ENCODE measurements around the gene ROR1. TPM values are rescaled to one million over a fixed set of nuclear protein-coding genes. Genes with fewer than 3 reads are reported as not detected.

Gene ROR1
- total RNA-seq, 5 donors from 2014 or later (not counting 1 experiment from before 2014, with no cell fraction given) = 0.15 to 2.0 (median 0.33) TPM; not detected in 1

DNA sequence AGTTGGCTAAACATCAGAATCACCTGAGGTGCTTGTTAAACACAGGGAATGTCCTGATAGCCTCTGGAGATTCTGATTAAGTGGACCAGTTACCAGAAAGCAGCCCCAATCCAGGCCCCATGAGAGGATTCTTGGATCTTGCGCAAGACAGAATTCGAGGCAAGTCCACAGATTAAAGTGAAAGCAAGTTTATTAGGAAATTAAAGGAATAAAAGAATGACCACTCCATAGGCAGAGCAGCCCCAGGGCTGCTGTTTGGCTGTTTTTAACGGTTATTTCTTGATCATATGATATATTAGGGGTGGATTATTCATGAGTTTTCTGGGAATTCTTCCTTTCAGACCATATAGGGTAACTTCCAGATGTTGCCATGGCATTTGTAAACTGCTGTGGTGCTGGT, 176.2 kb downstream of the ROR1 start:
- Histone ChIP-seq H3K9me3 (no peaks in the 10 kb centered on the region), H3K4me3 (ENCODE audit: control insufficient read depth in 1 of 2, extremely low read depth in 1 of 2, low read length in 1 of 2) (no peak overlapping the region), H3K27me3 (replicated peaks in 1 of 2; ENCODE audit: control insufficient read depth in 2 of 2, extremely low read depth in 1 of 2, insufficient read depth in 2 of 2, low read length in 1 of 2) (peaks cover 0 to 6% of the 10 kb centered on the region in 2 experiments), H3K4me1 (ENCODE audit: control insufficient read depth in 1 of 2, extremely low read depth in 1 of 2, insufficient read depth in 2 of 2, low read length in 2 of 2) (no peaks in the 10 kb centered on the region), H3K36me3 (ENCODE audit: control insufficient read depth in 2 of 2, extremely low read depth in 1 of 2, insufficient read depth in 1 of 2, low read length in 1 of 2) (no peaks in the 10 kb centered on the region), H3K27ac (ENCODE audit: low read length) (no peak overlapping the region)
- peaks cover 0 to 16% of the 10 kb centered on the region in 2 donors for H3K27me3 Mint-ChIP-seq
- H3K27ac Mint-ChIP-seq = no peak overlapping the region
- DNase-seq (no peak), ATAC-seq (replicated peaks in 1 of 4) (no peak)
- H3K4me1 Mint-ChIP-seq = no peaks in the 10 kb centered on the region
- ChIA-PET POLR2A (no interaction called here), CTCF (no interaction called here)
- H3K4me3 Mint-ChIP-seq = no peak overlapping the region
- WGBS (ENCODE audit: insufficient coverage) = no CpG with 5 or more reads among the region's 3 CpGs
- H3K36me3 Mint-ChIP-seq = no peaks in the 10 kb centered on the region
- peaks cover 0 to 8% (median 6%) of the 10 kb centered on the region in 3 donors for H3K9me3 Mint-ChIP-seq

- no peaks in the 10 kb centered on the region for H3K9me3 ChIP-seq
- no peaks in the 10 kb centered on the region for H3K36me3 Mint-ChIP-seq
- no peak overlapping the region for H3K4me3 Mint-ChIP-seq
- WGBS (ENCODE audit: insufficient coverage) = 100% methylated on average over 1 of the region's 5 CpGs
- ChIA-PET POLR2A (no interaction called here), CTCF (no interaction called here)
- ATAC-seq (replicated peaks in 1 of 4) (no peak), DNase-seq (no peak)
- H3K36me3 ChIP-seq (ENCODE audit: control insufficient read depth in 2 of 2, extremely low read depth in 1 of 2, insufficient read depth in 1 of 2, low read length in 1 of 2) = no peaks in the 10 kb centered on the region
- peaks cover 0 to 8% (median 6%) of the 10 kb centered on the region in 3 donors for H3K9me3 Mint-ChIP-seq
- H3K27me3 ChIP-seq (replicated peaks in 1 of 2; ENCODE audit: control insufficient read depth in 2 of 2, extremely low read depth in 1 of 2, insufficient read depth in 2 of 2, low read length in 1 of 2) = peaks cover 0 to 6% of the 10 kb centered on the region in 2 experiments
- peaks cover 0 to 16% of the 10 kb centered on the region in 2 donors for H3K27me3 Mint-ChIP-seq
- H3K4me1 ChIP-seq (ENCODE audit: control insufficient read depth in 1 of 2, extremely low read depth in 1 of 2, insufficient read depth in 2 of 2, low read length in 2 of 2) = no peaks in the 10 kb centered on the region
- no peak overlapping the region for H3K4me3 ChIP-seq (ENCODE audit: control insufficient read depth in 1 of 2, extremely low read depth in 1 of 2, low read length in 1 of 2)
- no peaks in the 10 kb centered on the region for H3K4me1 Mint-ChIP-seq
- H3K27ac ChIP-seq (ENCODE audit: low read length) = no peak overlapping the region
- no peak overlapping the region for H3K27ac Mint-ChIP-seq
Measured at GRCh38 chr1:63951059-63951946, 177.5 kb downstream of the ROR1 start.

DNA sequence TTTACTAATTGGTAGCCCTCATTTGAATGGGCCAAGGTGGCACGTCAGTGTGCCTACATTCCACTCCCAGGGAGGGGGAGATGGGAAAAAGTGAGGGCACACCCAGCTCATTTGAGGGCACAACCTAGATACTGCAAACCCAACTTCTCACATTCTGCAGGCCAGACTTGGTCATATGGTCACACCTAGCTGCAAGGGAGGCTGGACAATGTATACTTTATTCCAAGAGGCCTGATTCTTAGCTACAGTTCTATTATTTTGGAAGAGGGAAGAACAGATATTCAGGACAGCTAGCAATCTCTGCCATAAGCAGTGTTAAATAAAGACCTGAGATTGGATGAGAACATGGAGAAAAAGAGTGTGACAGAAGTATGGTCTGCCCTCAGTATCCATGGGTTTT, 180.4 kb downstream of the ROR1 start:
- Histone ChIP-seq H3K4me1 (ENCODE audit: control insufficient read depth in 1 of 2, extremely low read depth in 1 of 2, insufficient read depth in 2 of 2, low read length in 2 of 2) (no peaks in the 10 kb centered on the region), H3K36me3 (ENCODE audit: control insufficient read depth in 2 of 2, extremely low read depth in 1 of 2, insufficient read depth in 1 of 2, low read length in 1 of 2) (no peaks in the 10 kb centered on the region), H3K27me3 (replicated peaks in 1 of 2; ENCODE audit: control insufficient read depth in 2 of 2, extremely low read depth in 1 of 2, insufficient read depth in 2 of 2, low read length in 1 of 2) (peaks cover 0 to 6% of the 10 kb centered on the region in 2 experiments), H3K9me3 (no peaks in the 10 kb centered on the region), H3K4me3 (ENCODE audit: control insufficient read depth in 1 of 2, extremely low read depth in 1 of 2, low read length in 1 of 2) (no peak overlapping the region), H3K27ac (ENCODE audit: low read length) (no peak overlapping the region)
- CTCF ChIA-PET = no interaction called here
- H3K4me3 Mint-ChIP-seq = no peak overlapping the region
- WGBS (ENCODE audit: insufficient coverage) = no CpG with 5 or more reads among the region's 1 CpG
- H3K36me3 Mint-ChIP-seq = no peaks in the 10 kb centered on the region
- ATAC-seq (replicated peaks in 1 of 4) (no peak), DNase-seq (no peak)
- peaks cover 8 to 14% (median 13%) of the 10 kb centered on the region in 3 donors for H3K9me3 Mint-ChIP-seq
- peaks cover 0 to 16% of the 10 kb centered on the region in 2 donors for H3K27me3 Mint-ChIP-seq
- POLR2A ChIA-PET = no interaction called here
- no peak overlapping the region for H3K27ac Mint-ChIP-seq
- no peaks in the 10 kb centered on the region for H3K4me1 Mint-ChIP-seq

DNA sequence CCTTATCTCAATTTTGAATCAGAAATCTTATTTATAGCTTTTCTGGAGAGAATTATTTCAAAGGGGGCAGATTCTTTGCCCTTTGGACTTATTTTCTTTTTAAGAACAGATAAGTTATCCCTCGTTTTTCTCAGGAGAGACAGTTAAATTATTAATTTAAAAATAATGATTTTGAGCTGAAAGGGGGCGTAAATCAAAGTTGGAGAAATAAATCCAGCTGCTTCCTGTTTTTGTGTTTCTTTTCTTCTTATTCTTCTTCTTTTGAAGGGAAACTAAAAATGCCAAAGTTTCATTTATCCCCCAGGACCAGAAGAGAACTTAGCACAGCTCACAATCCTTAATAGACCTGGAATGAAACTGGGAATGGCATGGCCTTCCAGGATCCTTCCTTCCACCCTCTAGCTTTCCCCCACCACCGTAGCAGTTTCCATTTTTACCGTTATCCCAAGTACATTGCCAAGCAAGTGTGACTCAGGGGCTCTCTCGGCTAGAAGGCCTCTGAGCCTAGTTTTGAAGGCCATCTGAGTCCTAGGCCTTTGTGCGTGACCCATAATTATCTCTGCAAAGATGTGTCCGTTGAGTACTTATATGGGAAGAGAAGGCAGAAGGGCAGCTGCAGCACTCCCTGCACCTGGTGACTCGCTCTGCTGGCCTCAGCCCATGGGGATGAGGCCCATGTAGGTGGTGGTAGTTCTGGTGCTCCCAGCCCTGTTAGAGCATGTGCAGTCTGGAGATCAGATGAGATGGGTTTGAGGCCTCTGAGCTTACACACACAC, 181.7 kb downstream of the ROR1 start:
- Mint-ChIP-seq H3K27me3 (peaks cover 0 to 21% of the 10 kb centered on the region in 2 donors), H3K27ac (no peak overlapping the region), H3K36me3 (no peaks in the 10 kb centered on the region), H3K9me3 (peaks cover 8 to 14% (median 13%) of the 10 kb centered on the region in 3 donors), H3K4me3 (no peak overlapping the region), H3K4me1 (no peaks in the 10 kb centered on the region)
- Histone ChIP-seq H3K4me1 (ENCODE audit: control insufficient read depth in 1 of 2, extremely low read depth in 1 of 2, insufficient read depth in 2 of 2, low read length in 2 of 2) (no peaks in the 10 kb centered on the region), H3K36me3 (ENCODE audit: control insufficient read depth in 2 of 2, extremely low read depth in 1 of 2, insufficient read depth in 1 of 2, low read length in 1 of 2) (no peaks in the 10 kb centered on the region), H3K4me3 (ENCODE audit: control insufficient read depth in 1 of 2, extremely low read depth in 1 of 2, low read length in 1 of 2) (no peak overlapping the region), H3K27me3 (replicated peaks in 1 of 2; ENCODE audit: control insufficient read depth in 2 of 2, extremely low read depth in 1 of 2, insufficient read depth in 2 of 2, low read length in 1 of 2) (peaks cover 0 to 6% of the 10 kb centered on the region in 2 experiments), H3K27ac (ENCODE audit: low read length) (no peak overlapping the region), H3K9me3 (no peaks in the 10 kb centered on the region)
- POLR2A ChIA-PET = no interaction called here
- 66% methylated on average over 5 of the region's 8 CpGs for WGBS (ENCODE audit: insufficient coverage)
- CTCF ChIA-PET = no interaction called here
- no peak for DNase-seq
- no peak for ATAC-seq (replicated peaks in 1 of 4)

DNA sequence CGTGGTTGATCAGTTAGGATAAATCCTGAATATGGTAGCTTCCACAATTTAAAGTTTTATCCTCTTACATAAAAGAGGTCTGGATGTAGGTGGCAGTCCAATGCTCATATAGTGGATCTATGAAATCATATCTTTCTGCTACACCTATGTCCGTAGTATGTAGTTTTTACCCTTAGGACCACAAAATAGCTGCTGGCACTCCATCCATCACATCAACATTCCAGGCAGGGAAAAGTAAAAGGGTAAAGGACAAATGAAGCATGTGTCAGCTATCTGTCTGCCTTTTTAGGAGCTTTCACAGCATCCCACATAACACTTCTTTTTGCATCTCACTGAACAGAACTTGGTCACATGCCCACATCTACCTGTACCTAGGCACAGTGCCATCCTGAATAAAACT, 184.7 kb downstream of the ROR1 start:
- POLR2A ChIA-PET = no interaction called here
- Histone ChIP-seq H3K4me3 (ENCODE audit: control insufficient read depth in 1 of 2, extremely low read depth in 1 of 2, low read length in 1 of 2) (no peak overlapping the region), H3K27ac (ENCODE audit: low read length) (no peak overlapping the region), H3K27me3 (replicated peaks in 1 of 2; ENCODE audit: control insufficient read depth in 2 of 2, extremely low read depth in 1 of 2, insufficient read depth in 2 of 2, low read length in 1 of 2) (no peaks in the 10 kb centered on the region), H3K36me3 (ENCODE audit: control insufficient read depth in 2 of 2, extremely low read depth in 1 of 2, insufficient read depth in 1 of 2, low read length in 1 of 2) (no peaks in the 10 kb centered on the region), H3K9me3 (no peaks in the 10 kb centered on the region), H3K4me1 (ENCODE audit: control insufficient read depth in 1 of 2, extremely low read depth in 1 of 2, insufficient read depth in 2 of 2, low read length in 2 of 2) (no peaks in the 10 kb centered on the region)
- Mint-ChIP-seq H3K27me3 (peaks cover 4 to 20% of the 10 kb centered on the region in 2 donors), H3K36me3 (no peaks in the 10 kb centered on the region), H3K9me3 (peaks cover 8 to 13% (median 11%) of the 10 kb centered on the region in 3 donors), H3K27ac (no peak overlapping the region), H3K4me1 (no peaks in the 10 kb centered on the region), H3K4me3 (no peak overlapping the region)
- DNase-seq = no peak
- ATAC-seq (replicated peaks in 1 of 4) = no peak
- no CpG with 5 or more reads among the region's 2 CpGs for WGBS (ENCODE audit: insufficient coverage)
- CTCF ChIA-PET = no interaction called here

GRCh38 chr1:63960326-63960725, 186.5 kb downstream of the ROR1 start:
- no peaks in the 10 kb centered on the region for H3K9me3 ChIP-seq
- Mint-ChIP-seq H3K36me3 (no peaks in the 10 kb centered on the region), H3K4me3 (no peak overlapping the region), H3K27me3 (peaks cover 4 to 17% of the 10 kb centered on the region in 2 donors), H3K27ac (no peak overlapping the region), H3K4me1 (no peaks in the 10 kb centered on the region), H3K9me3 (peaks cover 5 to 8% (median 8%) of the 10 kb centered on the region in 3 donors)
- DNase-seq = no peak
- ChIA-PET POLR2A (no interaction called here), CTCF (no interaction called here)
- ATAC-seq (replicated peaks in 1 of 4) = no peak
- H3K27me3 ChIP-seq (replicated peaks in 1 of 2; ENCODE audit: control insufficient read depth in 2 of 2, extremely low read depth in 1 of 2, insufficient read depth in 2 of 2, low read length in 1 of 2) = no peaks in the 10 kb centered on the region
- no peak overlapping the region for H3K4me3 ChIP-seq (ENCODE audit: control insufficient read depth in 1 of 2, extremely low read depth in 1 of 2, low read length in 1 of 2)
- H3K4me1 ChIP-seq (ENCODE audit: control insufficient read depth in 1 of 2, extremely low read depth in 1 of 2, insufficient read depth in 2 of 2, low read length in 2 of 2) = no peaks in the 10 kb centered on the region
- 92% methylated on average over 4 of the region's 5 CpGs for WGBS (ENCODE audit: insufficient coverage)
- no peak overlapping the region for H3K27ac ChIP-seq (ENCODE audit: low read length)
- H3K36me3 ChIP-seq (ENCODE audit: control insufficient read depth in 2 of 2, extremely low read depth in 1 of 2, insufficient read depth in 1 of 2, low read length in 1 of 2) = no peaks in the 10 kb centered on the region
